NCI-H526 treated with DMSO at 0.1 percent for 48 hours (cell line): ENCODE measurements around the gene NR4A1.
A peak's percentile ranks its signal among the peaks of the same experiment; 100 is the strongest.

Experiments
- DNase-seq: peaks from one replicate; lab custom pipeline; 2025; lab: John Stamatoyannopoulos, UW

The NR4A1 gene

GRCh38 chr12:52058631-52059361 lies 7.6 kb downstream of the NR4A1 start:
- peak; percentile 34 for DNase-seq

GRCh38 chr12:52059582-52060497 lies 8.6 kb downstream of the NR4A1 start:
- DNase-seq: peak; percentile 53

DNA sequence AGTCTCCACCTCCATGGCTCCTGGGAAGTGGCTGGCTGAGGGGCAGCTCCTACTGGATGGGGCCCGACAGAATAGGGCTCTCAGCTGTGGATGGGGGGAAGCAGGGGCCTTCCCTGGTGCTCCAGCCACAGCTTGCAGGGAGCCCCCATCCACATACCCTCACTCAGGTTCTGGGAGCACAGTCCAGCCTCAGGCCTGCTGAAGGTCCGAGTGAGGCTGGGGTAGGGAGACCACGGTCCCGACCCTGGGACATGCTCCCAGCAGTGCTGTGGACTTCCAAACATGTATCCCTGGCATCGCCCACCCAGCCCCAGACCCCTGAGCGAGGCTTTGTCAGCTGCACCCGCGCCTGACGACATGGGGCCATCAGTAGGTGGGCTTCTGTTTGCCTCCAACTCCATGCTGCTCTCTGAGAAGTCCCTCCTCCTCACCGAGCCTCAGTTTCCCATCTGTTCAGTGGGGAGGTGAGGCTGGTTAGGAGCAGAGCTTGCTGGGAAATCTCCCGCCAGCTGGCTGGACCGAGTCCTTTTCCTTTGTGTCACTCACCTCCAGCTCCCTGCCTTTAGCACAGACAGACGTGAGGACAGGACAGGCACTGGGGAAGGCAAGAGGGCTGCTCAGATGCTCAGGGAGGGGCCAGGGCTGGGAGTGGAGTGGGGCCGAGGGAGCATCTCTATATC lies 9.4 kb downstream of the NR4A1 start:
- DNase-seq: no peak

- DNase-seq: no peak
Observed at GRCh38 chr12:52061470-52062166, 10.4 kb downstream of the NR4A1 start.

DNA sequence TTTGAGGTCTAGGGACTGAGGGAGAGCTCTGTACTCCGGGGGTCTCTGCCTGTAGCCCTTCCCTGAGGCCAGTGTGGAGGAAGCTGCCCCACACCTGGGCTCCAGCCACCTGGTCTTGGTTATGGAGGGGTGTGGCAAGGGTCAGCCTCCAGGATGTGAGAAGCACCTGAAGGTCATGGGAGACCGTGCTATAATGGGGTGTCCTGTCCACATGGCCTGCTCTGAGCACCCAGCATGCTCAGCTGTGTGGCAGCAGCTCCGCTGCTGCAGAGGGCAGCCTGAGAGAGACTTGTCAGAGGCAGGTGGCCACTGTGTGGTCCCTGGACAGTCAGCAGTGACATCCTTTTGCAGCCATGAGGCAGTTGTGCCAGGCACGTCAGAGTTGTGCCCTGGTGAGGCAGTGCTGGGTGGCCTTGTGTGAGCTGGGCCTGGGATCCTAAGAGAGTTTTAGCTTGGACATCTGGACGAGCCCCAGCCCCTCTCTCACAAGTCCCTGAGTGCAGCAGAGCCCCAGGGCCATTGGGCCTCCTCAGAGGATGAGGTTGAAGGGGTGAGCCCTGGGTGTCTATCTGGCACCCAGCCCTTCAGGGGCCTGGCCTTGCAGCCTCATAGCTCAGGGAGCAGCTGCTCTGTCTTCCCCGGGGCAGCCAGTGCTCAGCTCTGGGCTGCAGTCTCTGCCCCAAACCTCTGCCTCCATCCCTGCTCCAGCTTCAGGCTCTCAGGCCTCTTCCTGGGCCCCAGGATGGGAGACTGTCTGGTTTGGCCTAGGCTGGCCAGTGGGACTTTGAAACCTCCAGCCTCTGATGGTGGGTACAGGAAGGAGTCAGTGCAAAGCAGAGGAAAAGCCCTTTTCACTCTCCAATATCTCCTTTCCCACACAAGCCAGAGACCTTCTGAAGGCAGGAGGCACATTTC lies 11.2 kb downstream of the NR4A1 start:
- no peak for DNase-seq

DNA sequence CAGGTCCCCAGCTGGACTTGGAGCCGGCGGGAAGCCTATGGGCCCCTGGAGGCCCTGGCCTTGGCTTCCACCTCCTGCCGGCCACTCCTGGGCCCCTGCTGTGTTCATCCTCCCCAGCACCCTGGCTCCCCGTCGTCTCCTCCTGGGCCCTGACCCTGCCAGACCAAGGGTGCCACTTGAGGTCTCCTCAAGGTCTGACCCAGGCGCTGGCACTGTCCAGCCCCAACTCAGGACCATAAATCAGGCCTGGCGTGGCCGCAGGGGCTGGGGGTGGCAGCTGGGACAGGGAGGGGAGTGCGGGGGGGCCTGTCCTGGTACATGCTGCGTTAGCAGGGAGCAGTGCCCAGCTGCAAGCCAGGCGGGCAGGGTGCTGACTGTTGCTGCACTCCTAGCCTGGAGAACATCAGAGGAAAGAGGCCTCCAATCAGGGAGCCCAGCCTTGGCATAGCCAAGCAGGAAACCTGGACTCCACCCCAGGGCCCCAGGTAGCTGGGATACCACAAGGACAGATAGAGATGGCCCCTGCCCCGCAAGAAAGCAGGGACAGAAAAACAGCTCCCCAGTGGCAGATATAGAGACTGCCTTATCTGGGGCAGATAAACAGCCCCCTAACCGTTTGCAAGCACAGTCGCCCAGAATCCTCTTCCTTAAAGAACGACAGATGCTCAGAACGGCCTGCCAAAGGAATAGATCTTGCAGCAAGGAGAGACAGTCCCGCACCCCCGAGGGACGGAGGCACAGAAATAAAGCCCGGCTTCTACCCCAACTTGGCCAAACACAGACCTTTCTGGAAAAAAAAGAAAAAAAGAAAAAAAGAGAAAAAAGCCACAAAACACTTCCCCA lies 12.1 kb downstream of the NR4A1 start:
- no peak for DNase-seq

DNA sequence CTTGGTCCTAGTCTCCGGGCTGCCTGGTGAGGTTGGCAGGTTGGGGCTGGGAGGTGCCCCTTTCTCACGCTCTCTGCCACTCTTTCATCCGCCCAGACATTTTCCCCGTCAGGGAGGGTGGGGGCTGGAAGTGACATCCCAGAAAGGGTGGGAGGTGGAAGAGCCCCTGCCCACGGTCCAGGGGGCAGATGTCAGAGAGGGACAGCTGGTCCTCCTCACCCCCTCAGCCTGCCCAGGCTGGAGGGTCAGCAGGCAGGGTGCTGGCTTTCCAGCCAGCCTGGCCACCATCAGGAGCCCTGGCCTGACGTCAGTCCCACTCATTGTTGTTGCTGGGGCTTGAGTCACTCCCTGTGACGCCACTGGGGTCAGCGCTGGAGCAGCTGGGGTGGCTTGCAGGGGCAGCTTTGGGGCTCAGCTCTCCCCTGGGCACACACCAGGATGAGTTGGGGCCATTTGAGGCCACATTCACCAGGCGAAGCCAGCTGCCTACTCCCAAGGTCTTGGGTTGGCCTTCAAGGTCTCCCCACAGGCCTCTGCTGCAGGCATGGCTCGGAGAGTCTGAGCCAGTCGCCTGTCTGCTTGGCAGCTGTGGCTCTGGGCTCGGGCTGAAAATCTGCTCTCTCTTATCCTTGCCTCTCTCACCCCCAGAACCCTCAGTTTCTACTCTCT lies 12.9 kb downstream of the NR4A1 start:
- DNase-seq: no peak

DNA sequence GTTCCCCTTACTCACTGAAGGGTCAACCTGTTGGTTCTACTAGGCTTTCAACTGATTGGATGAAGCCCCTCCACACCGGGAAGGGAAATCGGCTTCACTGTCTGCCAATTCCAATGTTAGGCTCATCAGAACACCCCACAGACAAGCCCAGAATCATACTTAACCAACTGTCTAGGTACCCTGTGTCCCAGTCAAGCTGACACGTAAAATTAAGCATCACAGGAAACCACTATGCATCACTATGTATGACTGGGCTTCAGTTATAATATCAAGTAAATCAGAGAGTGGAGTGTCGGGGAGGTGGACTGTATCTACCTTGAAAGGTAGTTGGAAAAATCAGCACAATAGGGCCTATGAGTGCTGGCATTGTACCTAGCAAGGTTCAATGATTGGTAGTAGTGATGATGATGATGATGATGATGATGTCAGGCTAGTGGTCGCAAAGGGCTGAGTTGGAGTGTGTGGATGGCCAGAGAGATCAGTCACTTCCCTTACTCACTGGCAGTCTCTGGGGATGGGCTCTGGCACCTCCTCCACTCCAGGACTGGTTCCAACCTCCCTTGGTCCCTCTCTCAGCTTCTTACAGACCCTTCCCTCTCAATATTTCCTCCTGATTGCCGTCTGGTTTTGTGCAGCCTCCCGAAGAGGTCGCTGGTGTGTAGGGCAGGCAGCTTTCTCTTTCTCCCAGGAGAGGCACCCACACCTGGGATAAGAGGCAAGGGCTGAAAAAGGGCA lies 15.3 kb downstream of the NR4A1 start:
- no peak for DNase-seq

DNA sequence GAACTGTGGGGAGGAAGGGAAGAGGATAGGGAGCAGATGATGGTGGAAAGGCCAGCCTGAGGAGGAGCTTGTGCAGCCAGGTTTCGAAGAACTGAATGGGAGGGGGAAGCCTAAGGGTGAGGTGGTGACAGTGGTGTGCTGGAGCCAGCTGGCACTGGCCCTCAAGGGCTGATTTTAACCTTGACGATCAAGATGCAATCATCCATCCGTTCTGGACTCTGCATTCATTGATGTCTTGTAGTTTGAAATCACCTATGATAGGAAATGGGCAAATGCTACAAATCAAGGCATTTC lies 15.8 kb downstream of the NR4A1 start:
- no peak for DNase-seq

DNA sequence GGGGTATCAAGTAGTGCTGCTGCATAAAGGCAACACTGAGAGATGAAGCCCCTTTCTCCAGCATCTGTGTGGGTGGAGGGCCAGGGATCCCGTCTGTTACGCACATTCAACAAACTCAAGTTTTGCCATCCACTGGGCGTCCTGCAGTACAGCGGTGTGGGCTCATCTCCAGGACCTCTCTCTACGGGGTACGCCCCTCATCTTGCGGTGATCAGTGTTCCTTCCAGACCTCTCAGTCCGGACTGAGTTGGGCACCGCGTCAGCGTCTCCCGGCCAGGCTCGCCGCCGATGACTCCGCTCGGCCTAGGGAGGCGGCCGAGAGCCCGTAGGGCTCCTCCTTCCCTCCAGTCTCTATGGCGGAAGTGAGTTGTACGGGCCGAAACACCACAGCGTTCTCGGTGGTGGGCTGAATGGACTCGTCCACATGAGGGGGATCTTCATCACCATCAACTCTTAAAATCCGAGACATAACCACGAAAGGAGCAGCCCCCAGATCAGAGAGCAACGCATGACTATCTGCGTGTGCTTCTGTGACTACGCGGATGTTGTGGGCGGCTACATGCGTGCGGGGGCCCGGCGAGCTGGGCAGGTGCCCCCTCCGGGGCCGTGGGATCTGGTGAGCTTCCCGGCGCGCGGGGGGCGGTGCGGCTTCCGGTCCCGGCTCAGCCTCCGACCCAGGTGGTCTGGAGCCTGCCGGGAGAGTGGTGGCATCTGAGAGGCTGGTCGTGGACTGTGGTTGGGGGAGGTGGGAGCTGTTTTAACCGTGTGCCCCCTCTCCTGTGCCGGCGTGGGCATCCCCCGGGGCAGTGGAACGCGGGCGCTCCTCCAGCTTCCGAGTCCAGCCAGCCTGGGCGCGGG lies 18.3 kb downstream of the NR4A1 start, which contains the start of gene ATG101:
Gene ATG101, plus strand, starts transcription at position 652 of the 858 bp plus-strand sequence. CDS start 3,673 bp downstream, outside the sequence.
- DNase-seq: peak; percentile 91

DNA sequence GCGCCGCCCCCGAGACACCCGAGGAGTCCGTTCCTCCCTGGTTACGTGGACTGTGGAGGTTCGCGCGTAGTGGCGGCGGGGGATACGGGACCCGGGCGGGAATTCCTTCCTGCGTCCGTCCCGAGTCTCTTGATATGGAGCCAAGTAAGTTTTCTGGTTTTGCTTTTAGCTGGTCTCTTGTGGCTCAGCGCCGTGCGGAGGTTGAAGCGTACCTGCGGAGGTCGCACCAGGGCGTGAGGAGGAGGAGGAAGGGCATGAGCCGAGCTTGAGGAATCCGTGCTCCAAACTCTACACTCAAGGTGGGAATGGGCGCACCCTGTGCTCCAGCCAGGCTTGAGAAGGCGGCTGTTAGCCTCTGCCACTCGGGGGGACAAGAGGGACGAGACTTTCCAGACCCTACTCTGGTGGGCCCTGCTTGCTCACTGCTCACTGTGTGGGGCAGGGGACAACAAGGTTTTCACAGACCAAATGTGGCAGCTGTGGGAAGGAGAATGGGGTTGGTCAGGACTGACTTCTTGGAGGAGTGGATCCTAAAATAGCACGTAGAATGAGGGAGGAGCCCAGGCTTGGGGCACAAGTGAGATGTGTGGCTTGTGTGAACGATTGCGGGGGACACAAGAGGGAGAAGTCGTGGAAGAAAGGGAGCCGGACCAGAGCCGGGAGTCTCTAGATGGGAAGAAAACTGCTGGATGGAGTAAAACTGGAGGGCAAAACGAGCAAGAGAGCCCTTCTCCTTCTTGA lies 19.1 kb downstream of the NR4A1 start:
- no peak for DNase-seq

- DNase-seq: no peak
Observed at GRCh38 chr12:52073531-52074381, 22.5 kb downstream of the NR4A1 start.

GRCh38 chr12:52074971-52075724 lies 23.9 kb downstream of the NR4A1 start:
- no peak for DNase-seq

GRCh38 chr12:52076811-52077210 lies 25.6 kb downstream of the NR4A1 start:
- DNase-seq: no peak

DNA sequence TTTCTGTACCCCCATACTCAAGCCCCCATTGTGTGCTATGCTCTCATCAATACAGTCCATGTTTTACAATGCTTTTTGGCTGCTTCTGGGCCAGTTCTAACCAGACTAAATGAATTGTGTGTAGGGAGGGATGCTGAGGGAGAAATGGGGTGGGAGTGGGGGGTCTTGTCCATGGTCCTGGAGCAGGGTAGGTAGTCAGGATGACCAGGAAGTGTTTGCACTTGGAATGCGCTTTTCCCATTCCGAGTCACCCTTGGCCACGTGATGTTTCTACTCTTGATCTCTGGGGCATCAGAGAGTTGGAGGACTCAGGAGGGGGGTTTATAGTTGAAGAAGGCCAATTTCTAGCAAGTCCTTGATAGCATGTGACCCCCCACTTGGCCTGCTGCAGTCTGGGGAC lies 27.0 kb downstream of the NR4A1 start:
- no peak for DNase-seq
